HEK293T (cell line): ENCODE data around the gene ANO2.

ENCODE experiments used
- FOXK2 ChIP-seq: fragments of 450-650 bp; IDR thresholded peaks from 2 replicates; pipeline ENCODE4 v1.6.1; 2016; ENCODE audit warnings: mild to moderate bottlenecking
- LEF1 ChIP-seq: fragments of 450-650 bp; IDR thresholded peaks from 2 replicates; pipeline ENCODE4 v1.6.1; 2017; ENCODE audit warnings: mild to moderate bottlenecking, borderline replicate concordance
- NFRKB ChIP-seq: fragments of 450-650 bp; IDR thresholded peaks from 2 replicates; pipeline ENCODE4 v1.6.1; 2016; ENCODE audit warnings: mild to moderate bottlenecking, moderate library complexity
- TARDBP ChIP-seq: fragments of 450-650 bp; IDR thresholded peaks from 2 replicates; pipeline ENCODE4 v1.6.1; 2016

- no peak for TF ChIP-seq LEF1
- no peak for TF ChIP-seq FOXK2
- TF ChIP-seq TARDBP, result no peak
- no peak for TF ChIP-seq NFRKB
Measured at GRCh38 chr12:5921966-5922899, 22.8 kb downstream of the ANO2 start.
